Measurements from ENCODE around the gene TPGS2.

GRCh38 chr18:36761186-36761698 is 67.6 kb downstream of the TPGS2 start:
- TF ChIP-seq CTCF (IDR thresholded peaks at IDR 0.05; ENCODE audit: insufficient read depth, low read length, poor library complexity, severe bottlenecking) (no peak), EZH2phosphoT487 (conservative IDR thresholded peaks at IDR 0.05; ENCODE audit: low read length) (no peak)

Data from SU-DHL-6 (cell line).